ENCODE data around the gene OR2T29. TPM values are rescaled to one million over a fixed set of nuclear protein-coding genes. Genes with fewer than 3 reads are reported as not detected.
"Not testable (repeated sequence)": the region's sequence is repeated elsewhere in the genome, so short reads cannot be mapped to it uniquely, and the experiment has no call there.

The OR2T29 gene
- total RNA-seq, 3 donors from 2014 or later: not detected

DNA sequence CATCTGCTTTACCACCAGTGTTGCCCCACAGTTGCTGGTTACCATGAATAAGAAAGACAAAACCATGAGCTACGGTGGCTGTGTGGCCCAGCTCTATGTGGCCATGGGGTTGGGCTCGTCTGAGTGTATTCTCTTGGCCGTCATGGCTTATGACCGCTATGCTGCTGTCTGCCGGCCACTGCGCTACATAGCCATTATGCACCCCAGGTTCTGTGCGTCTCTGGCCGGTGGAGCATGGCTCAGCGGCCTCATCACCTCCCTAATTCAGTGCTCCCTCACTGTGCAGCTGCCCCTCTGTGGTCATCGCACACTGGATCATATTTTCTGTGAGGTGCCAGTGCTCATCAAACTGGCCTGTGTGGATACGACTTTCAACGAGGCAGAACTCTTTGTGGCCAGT lies 40.7 kb downstream of the OR2T29 start:
- TF ChIP-seq CTCF (IDR thresholded peaks at IDR 0.05) (no peak), POLR2A (IDR thresholded peaks at IDR 0.05) (no peak), POLR2AphosphoS5 (IDR thresholded peaks at IDR 0.05) (no peak)
- no peak overlapping the region for H3K27ac ChIP-seq
- no peak overlapping the region for H3K4me3 ChIP-seq
- no peaks in the 10 kb centered on the region for H3K36me3 ChIP-seq
- H3K4me1 ChIP-seq: no peaks in the 10 kb centered on the region
- no peak for DNase-seq (ENCODE audit: low spot score in 2 of 2)
- intact Hi-C loops (cut with DNase I; ENCODE audit: low total_unique reads): no loop called here
- no peaks in the 10 kb centered on the region for H3K27me3 ChIP-seq
- H3K9me3 ChIP-seq: peaks cover 0 to 14% of the 10 kb centered on the region in 2 donors

DNA sequence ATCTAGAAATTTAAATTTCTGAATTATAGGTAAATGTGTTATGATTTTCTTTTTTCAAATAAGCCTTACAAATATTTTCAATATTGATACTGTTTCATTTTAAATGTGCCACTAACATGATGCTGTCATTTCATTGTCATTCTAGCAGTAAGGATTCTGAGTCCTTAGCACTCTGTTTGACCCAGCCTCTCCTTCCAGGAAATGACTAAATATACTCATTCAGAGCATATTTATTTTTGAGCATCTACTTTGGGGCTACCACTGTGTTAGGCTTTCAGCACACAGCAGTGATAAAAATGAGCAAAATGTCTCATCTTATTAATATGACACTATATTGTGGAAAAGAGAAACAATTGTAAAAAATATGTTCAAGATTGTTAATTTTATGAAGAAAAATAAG lies 52.4 kb downstream of the OR2T29 start:
- DNase-seq (ENCODE audit: low spot score in 2 of 2); H3K9me3 ChIP-seq; H3K36me3 ChIP-seq; H3K27me3 ChIP-seq; H3K27ac ChIP-seq; intact Hi-C loops (cut with DNase I; ENCODE audit: low total_unique reads); H3K4me3 ChIP-seq; H3K4me1 ChIP-seq: not testable (repeated sequence)

DNA sequence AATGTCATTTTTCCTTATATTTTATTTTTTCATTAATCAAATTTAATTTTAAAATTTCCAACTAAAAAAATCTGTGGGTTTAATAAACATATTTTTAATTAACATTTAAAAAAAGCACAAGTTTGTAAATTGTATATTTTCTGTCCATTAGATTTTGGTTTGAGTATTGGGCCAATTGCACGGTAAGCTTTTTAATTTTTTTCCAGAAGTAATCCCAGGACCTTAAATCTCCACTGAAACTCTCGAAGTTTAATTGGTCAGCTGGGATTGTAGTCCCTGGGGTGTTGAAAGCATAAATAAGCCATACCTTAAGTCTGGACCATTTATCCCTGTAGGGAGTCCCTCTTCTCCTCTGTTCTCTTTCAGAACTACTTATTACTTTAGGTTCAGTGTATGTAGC lies 54.8 kb downstream of the OR2T29 start, which contains the start of gene OR2G6:
OR2G6 (plus strand) TSS at position 301 of the 400 bp plus-strand sequence. CDS start 13,574 bp downstream, outside the sequence.
- H3K27ac ChIP-seq; H3K27me3 ChIP-seq; H3K4me3 ChIP-seq; H3K9me3 ChIP-seq; intact Hi-C loops (cut with DNase I; ENCODE audit: low total_unique reads); DNase-seq (ENCODE audit: low spot score in 2 of 2); H3K36me3 ChIP-seq; H3K4me1 ChIP-seq: not testable (repeated sequence)

Other genes with a start within 250 kb of the OR2T29 start
- not detected for gene OR2M7, start 238.2 kb downstream of the OR2T29 start, total RNA-seq
- gene OR14C36, start 214.0 kb downstream of the OR2T29 start, total RNA-seq: not detected
- gene OR2T4, start 201.1 kb downstream of the OR2T29 start, total RNA-seq: not detected
- gene OR2T6, start 187.0 kb downstream of the OR2T29 start, total RNA-seq: not detected
- gene OR2T1, start 159.7 kb downstream of the OR2T29 start, total RNA-seq: not detected
- gene OR2T2, start 117.1 kb downstream of the OR2T29 start, total RNA-seq: not detected
- not detected for gene OR2T3, start 89.4 kb downstream of the OR2T29 start, total RNA-seq
- not detected for gene OR2T5, start 74.2 kb downstream of the OR2T29 start, total RNA-seq
- not detected for gene OR2G6, start 54.7 kb downstream of the OR2T29 start, total RNA-seq
- not detected for gene OR2T34, start 12.0 kb upstream of the OR2T29 start, total RNA-seq
- not detected for gene OR2T10, start 34.9 kb upstream of the OR2T29 start, total RNA-seq
- gene OR2T11, start 72.3 kb upstream of the OR2T29 start, total RNA-seq: not detected
- not detected for gene OR2T35, start 82.5 kb upstream of the OR2T29 start, total RNA-seq
- not detected for gene OR2T27, start 92.8 kb upstream of the OR2T29 start, total RNA-seq
- gene OR14I1, start 140.0 kb upstream of the OR2T29 start, total RNA-seq: not detected
- gene LYPD8, start 193.0 kb upstream of the OR2T29 start, total RNA-seq: 1 to 10 TPM in 1 of 3 donors, not detected in 2; 1.6 TPM

All from breast epithelium (tissue), 4 donors.